GM12872 (cell line): ENCODE results near the gene SEMA5B.

Experiments used
- CTCF ChIP-seq: IDR thresholded peaks from 3 replicates; pipeline ENCODE4 v1.5.1; 2011; ENCODE audit warnings: low read depth, mild to moderate bottlenecking, low read length, moderate library complexity; ENCODE audit not compliant: insufficient read depth

SEMA5B gene

GRCh38 chr3:123054109-123054778 is 26.7 kb upstream of the SEMA5B start:
- TF ChIP-seq CTCF: no peak

GRCh38 chr3:123053107-123053506 is 25.5 kb upstream of the SEMA5B start:
- no peak for TF ChIP-seq CTCF

GRCh38 chr3:123050666-123051065 is 23.1 kb upstream of the SEMA5B start:
- TF ChIP-seq CTCF: no peak

- no peak for TF ChIP-seq CTCF
Observed at GRCh38 chr3:123048480-123049237, 21.1 kb upstream of the SEMA5B start.

- no peak for TF ChIP-seq CTCF
Observed at GRCh38 chr3:123047062-123047319, 19.4 kb upstream of the SEMA5B start.

GRCh38 chr3:123046262-123047061 is 18.9 kb upstream of the SEMA5B start:
- TF ChIP-seq CTCF: no peak

- TF ChIP-seq CTCF: no peak
Observed at GRCh38 chr3:123044981-123045763, 17.6 kb upstream of the SEMA5B start.
